NB4 (cell line): ENCODE measurements around the gene CDYL.

Experiments
- DNase-seq: peaks from one replicate; pipeline ENCODE4 v3.0.0; 2010; ENCODE audit warnings: low read depth
- H3K4me3 ChIP-seq: one replicate; pipeline ENCODE4 v1.5.1; 2011; ENCODE audit warnings: mild to moderate bottlenecking, low read depth, low read length, moderate library complexity
- CTCF ChIP-seq: IDR thresholded peaks from one replicate; pipeline ENCODE4 v1.5.1; 2012; ENCODE audit warnings: low read depth, low read length
- MAX ChIP-seq: IDR thresholded peaks from 2 replicates; pipeline ENCODE4 v1.6.1; 2011; ENCODE audit warnings: low read depth, low read length
- MYC ChIP-seq: IDR thresholded peaks from 2 replicates; pipeline ENCODE4 v1.6.1; 2011; ENCODE audit warnings: low read depth, low read length
- POLR2A ChIP-seq: IDR thresholded peaks from 2 replicates; pipeline ENCODE4 v1.6.1; 2011; ENCODE audit warnings: mild to moderate bottlenecking; ENCODE audit not compliant: insufficient read length; ENCODE audit errors: extremely low read depth

Gene CDYL

DNA sequence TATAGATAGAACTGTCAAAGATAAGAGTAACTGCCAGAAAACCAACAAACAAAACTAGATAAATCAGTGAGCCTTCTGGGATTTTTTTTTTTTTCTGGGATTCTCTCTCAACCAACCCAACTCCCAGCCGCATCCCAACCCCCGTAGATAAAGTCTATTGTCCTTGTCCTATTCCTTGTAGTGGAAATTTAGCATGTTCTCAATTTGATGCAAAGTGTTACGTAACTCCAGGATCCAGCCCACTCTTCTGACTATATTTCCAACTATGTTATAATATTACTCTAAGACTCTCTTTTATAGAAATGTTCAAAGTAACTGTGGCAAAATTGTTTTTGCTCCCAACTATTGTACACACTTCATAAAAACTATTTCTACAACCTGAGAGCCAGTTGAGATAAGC lies 15.4 kb upstream of the CDYL start:
- TF ChIP-seq MYC, result no peak
- no peak for TF ChIP-seq POLR2A
- no peak for TF ChIP-seq CTCF
- no peak for TF ChIP-seq MAX
- no peak overlapping the region for H3K4me3 ChIP-seq
- DNase-seq, result no peak

DNA sequence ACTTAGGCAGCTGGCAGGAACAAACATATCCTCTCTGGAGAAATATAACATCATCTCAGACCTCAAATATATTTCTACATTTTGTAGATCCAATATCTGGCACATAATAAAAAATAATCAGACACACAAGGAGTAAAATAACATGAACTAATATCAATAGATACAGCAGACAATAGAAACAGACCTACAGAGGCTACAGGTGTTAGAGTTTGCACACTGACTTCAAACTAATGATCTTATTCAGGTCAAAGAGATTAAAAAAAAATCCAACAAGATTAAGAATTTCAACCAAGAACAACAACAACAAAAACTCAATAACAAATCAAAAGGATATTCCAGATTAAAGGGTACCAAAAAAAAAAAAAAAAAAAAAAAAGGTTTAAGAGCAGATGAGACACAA lies 13.9 kb upstream of the CDYL start:
- no peak for DNase-seq
- TF ChIP-seq CTCF (no peak), POLR2A (no peak), MYC (no peak), MAX (no peak)
- no peak overlapping the region for H3K4me3 ChIP-seq

- DNase-seq, result no peak
- H3K4me3 ChIP-seq, result no peak overlapping the region
- TF ChIP-seq CTCF, result no peak
- TF ChIP-seq POLR2A, result no peak
- TF ChIP-seq MAX, result no peak
- no peak for TF ChIP-seq MYC
These were observed 12.3 kb upstream of the CDYL start for GRCh38 chr6:4763921-4764320.

GRCh38 chr6:4768815-4769214 lies 7.4 kb upstream of the CDYL start:
- DNase-seq, result no peak
- H3K4me3 ChIP-seq, result no peak overlapping the region
- TF ChIP-seq MYC, result no peak
- TF ChIP-seq MAX, result no peak
- no peak for TF ChIP-seq CTCF

- no peak for DNase-seq
- TF ChIP-seq CTCF, result no peak
- TF ChIP-seq MYC, result no peak
- TF ChIP-seq POLR2A, result no peak
- no peak for TF ChIP-seq MAX
- H3K4me3 ChIP-seq, result no peak overlapping the region
These were observed 3.5 kb upstream of the CDYL start for GRCh38 chr6:4772750-4773149.

GRCh38 chr6:4773181-4773580 lies 3.0 kb upstream of the CDYL start:
- no peak for DNase-seq
- TF ChIP-seq MAX, result no peak
- no peak for TF ChIP-seq CTCF
- TF ChIP-seq MYC, result no peak
- TF ChIP-seq POLR2A, result no peak
- H3K4me3 ChIP-seq, result no peak overlapping the region
